Prostate gland (tissue), 2 donors: ENCODE results near the gene COX8A.

Experiments used
- CTCF ChIP-seq, 4 experiments: fragments of 200-600 bp in 2 of 4; fragments of 450-650 bp in 2 of 4; sonication (generic) in 2 of 4; IDR thresholded peaks; 1 replicate in 3 of 4; 2 replicates in 1 of 4; pipeline ENCODE4 v1.5.1; 2016 to 2019; ENCODE audit warnings: antibody characterized with exemption in 4 of 4, mild to moderate bottlenecking in 2 of 4, moderate library complexity in 2 of 4
- POLR2AphosphoS5 ChIP-seq: sonication (generic); formaldehyde crosslinking; IDR thresholded peaks from one replicate; pipeline ENCODE4 v1.6.1; 2017; ENCODE audit warnings: antibody characterized with exemption

- TF ChIP-seq POLR2AphosphoS5 (no peak), CTCF (IDR thresholded peaks at IDR 0.05) (no peak)
These were observed 33.6 kb upstream of the COX8A start for GRCh38 chr11:63940786-63941185.
